GM12878 (cell line): ENCODE data around the gene EIF2S2. TPM values are rescaled to one million over a fixed set of nuclear protein-coding genes. Genes with fewer than 3 reads are reported as not detected.

ENCODE experiments used
- ATAC-seq: fragments of 200-7000 bp; cut with Tn5 transposase; 3 replicates; pipeline ENCODE4 v1.9.1; 2020; ENCODE audit warnings: mild to moderate bottlenecking, moderate library complexity
- BruUV-seq: library from RNA; stranded (reverse); fragments of 400-500 nt; replicated peaks from 2 replicates; lab custom pipeline; 2021; lab: Mats Ljungman, UMichigan
- CTCF ChIA-PET: fragments of 300-600 bp; sonication (Branson Sonifier 250); formaldehyde crosslinking; extraction: SDS; loops from one replicate; lab custom pipeline; 2021; ENCODE audit warnings: inconsistent platforms; lab: Yijun Ruan, JAX
- POLR2A ChIA-PET: fragments of 350-600 bp; formaldehyde crosslinking; extraction: SDS; loops from one replicate; lab custom pipeline; 2021; ENCODE audit warnings: inconsistent platforms; lab: Charles Lee
- RAD21 ChIA-PET: fragments of 300-600 bp; sonication (Branson Sonifier 250); formaldehyde crosslinking; loops from one replicate; lab custom pipeline; 2023; ENCODE audit warnings: antibody characterized with exemption; ENCODE audit not compliant: unreplicated experiment; lab: Charles Lee
- SMC1A ChIA-PET: fragments of 300-600 bp; sonication (Branson Sonifier 250); formaldehyde crosslinking; loops from one replicate; lab custom pipeline; 2023; ENCODE audit not compliant: unreplicated experiment, uncharacterized antibody; lab: Charles Lee
- DNase-seq: peaks from one replicate; pipeline ENCODE4 v3.0.0-alpha.2; 2011; ENCODE audit warnings: low read depth, low spot score
- FAIRE-seq: peaks from 3 replicates; lab custom pipeline; 2011; peaks lifted over from hg19 to GRCh38; lab: Jason Lieb, UNC
- H2AFZ ChIP-seq: 2 replicates; pipeline ENCODE4 v1.6.0; 2011; ENCODE audit warnings: low read depth, low read length, control low read depth; ENCODE audit not compliant: control insufficient read depth
- H3K27ac ChIP-seq: 2 replicates; pipeline ENCODE4 v1.5.1; 2011; ENCODE audit warnings: control low read depth; ENCODE audit not compliant: control insufficient read depth, insufficient read depth
- H3K27me3 ChIP-seq, 2 experiments: replicated peaks in 1 of 2; 2 replicates each; pipeline versions ENCODE4 v1.6.0 to v1.6.1; 2011; ENCODE audit warnings: low read length in 1 of 2; ENCODE audit not compliant: control insufficient read depth in 2 of 2, insufficient read depth in 2 of 2
- H3K36me3 ChIP-seq, 2 experiments: 2 replicates each; pipeline ENCODE4 v1.5.1; 2011; ENCODE audit warnings: low read length in 1 of 2; ENCODE audit not compliant: control insufficient read depth in 2 of 2, insufficient read depth in 2 of 2
- H3K4me1 ChIP-seq: 2 replicates; pipeline ENCODE4 v1.6.1; 2011; ENCODE audit warnings: mild to moderate bottlenecking, low read length, moderate library complexity, mixed read lengths; ENCODE audit not compliant: control insufficient read depth, insufficient read depth
- H3K4me2 ChIP-seq: 2 replicates; pipeline ENCODE4 v1.6.0; 2011; ENCODE audit warnings: control low read depth; ENCODE audit not compliant: control insufficient read depth, insufficient read depth
- H3K4me3 ChIP-seq: fragments of 200-600 bp; sonication (generic); 2 replicates; pipeline ENCODE4 v1.5.1; 2016
- H3K79me2 ChIP-seq: 2 replicates; pipeline ENCODE4 v1.6.0; 2011; ENCODE audit warnings: low read length; ENCODE audit not compliant: control insufficient read depth, insufficient read depth
- H3K9ac ChIP-seq: 2 replicates; pipeline ENCODE4 v1.8.0; 2011; ENCODE audit warnings: low read length, control low read depth, mixed read lengths; ENCODE audit not compliant: control insufficient read depth, insufficient read depth
- H3K9me3 ChIP-seq: replicated peaks from 3 replicates; pipeline ENCODE4 v1.5.1; 2011; ENCODE audit warnings: mild to moderate bottlenecking, low read length; ENCODE audit not compliant: control insufficient read depth, insufficient read depth
- H4K20me1 ChIP-seq: 2 replicates; pipeline ENCODE4 v1.6.0; 2011; ENCODE audit not compliant: control insufficient read depth, insufficient read depth
- CBX3 ChIP-seq: fragments of 200-600 bp; sonication (generic); IDR thresholded peaks from 2 replicates; pipeline ENCODE4 v1.6.1; 2016; ENCODE audit warnings: low read depth, borderline replicate concordance
- CBX5 ChIP-seq: sonication (generic); IDR thresholded peaks from 2 replicates; pipeline ENCODE4 v1.6.1; 2016; ENCODE audit warnings: low read depth, moderate library complexity, mild to moderate bottlenecking, inconsistent platforms
- CEBPB ChIP-seq, 2 experiments: fragments of 150-350 bp in 1 of 2; IDR thresholded peaks; 2 replicates each; pipeline ENCODE4 v1.6.1; 2012 to 2014; ENCODE audit warnings: low read depth in 2 of 2, low read length in 2 of 2, borderline replicate concordance in 1 of 2, inconsistent platforms in 1 of 2
- HDGF ChIP-seq: fragments of 450-650 bp; IDR thresholded peaks from 2 replicates; pipeline ENCODE4 v1.6.1; 2016; ENCODE audit warnings: antibody characterized with exemption
- NBN ChIP-seq: fragments of 450-650 bp; IDR thresholded peaks from 2 replicates; pipeline ENCODE4 v1.6.1; 2016
- SIX5 ChIP-seq: IDR thresholded peaks from 2 replicates; pipeline ENCODE4 v1.6.1; 2011; ENCODE audit warnings: mild to moderate bottlenecking, low read depth, low read length, moderate library complexity; ENCODE audit not compliant: severe bottlenecking
- SKIL ChIP-seq: fragments of 450-650 bp; IDR thresholded peaks from 2 replicates; pipeline ENCODE4 v1.6.1; 2017; ENCODE audit warnings: mild to moderate bottlenecking, low read depth, inconsistent platforms; ENCODE audit not compliant: poor library complexity, severe bottlenecking
- SMC3 ChIP-seq: IDR thresholded peaks from 2 replicates; pipeline ENCODE4 v1.6.1; 2011; ENCODE audit warnings: low read length, improper control_type of control experiment, borderline replicate concordance
- STAT1 ChIP-seq: fragments of 450-650 bp; conservative IDR thresholded peaks from 2 replicates; pipeline ENCODE4 v1.6.1; 2014; ENCODE audit warnings: antibody characterized with exemption, mild to moderate bottlenecking
- SUZ12 ChIP-seq: fragments of 200-600 bp; sonication (generic); IDR thresholded peaks from one replicate; pipeline ENCODE4 v1.6.1; 2018; ENCODE audit warnings: antibody characterized with exemption, mild to moderate bottlenecking; ENCODE audit not compliant: unreplicated experiment
- TCF12 ChIP-seq: IDR thresholded peaks from 2 replicates; pipeline ENCODE4 v1.6.1; 2011; ENCODE audit warnings: low read depth, mild to moderate bottlenecking, low read length
- ZBTB4 ChIP-seq: fragments of 450-650 bp; formaldehyde crosslinking; IDR thresholded peaks from 2 replicates; pipeline ENCODE4 v1.4.0; 2022; ENCODE audit warnings: mild to moderate bottlenecking, moderate library complexity
- ZNF207 ChIP-seq: fragments of 450-650 bp; IDR thresholded peaks from 2 replicates; pipeline ENCODE4 v1.6.1; 2014; ENCODE audit warnings: antibody characterized with exemption, mild to moderate bottlenecking, borderline replicate concordance
- WGBS: methylation state at CpG from one replicate; pipeline ENCODE4 v1.1.6; 2016; ENCODE audit warnings: low lambda C conversion rate; ENCODE audit not compliant: insufficient replicate concordance, insufficient coverage; ENCODE audit errors: missing lambda C conversion rate; 5-methylcytosine and 5-hydroxymethylcytosine counted together
- in situ Hi-C: fragments of 300-500 bp; cut with MboI; formaldehyde crosslinking; loops from 9 replicates; pipeline ENCODE4 v1.14.3; 2018; ENCODE audit warnings: mixed read lengths
- intact Hi-C: fragments of 100-400 bp; cut with micrococcal nuclease; formaldehyde crosslinking; loops from one replicate; pipeline ENCODE4 v1.14.2; 2022; ENCODE audit not compliant: unreplicated experiment
- polyA plus RNA-seq, 11 experiments: library from polyadenylated mRNA; depleted of rRNA in 4 of 11; unstranded in 6 of 11; stranded (reverse) in 5 of 11; fragments of >200 nt; fragmentation: Nextera tagmentation in 4 of 11; fragmentation: Illumina TruSeq in 1 of 11; extraction: Ambion mirVana in 4 of 11; extraction: Trizol in 1 of 11; gene quantifications; 1 replicate in 1 of 11; 2 replicates in 10 of 11; pipeline versions ENCODE4 v1.2.1 to v1.2.3, GENCODE V29; 2011 to 2016; ENCODE audit warnings: inconsistent platforms in 2 of 11, missing spikeins in 2 of 11, low read depth in 1 of 11
- total RNA-seq, 4 experiments: library from RNA; depleted of rRNA in 3 of 4; stranded (reverse); fragments of >200 nt in 3 of 4; fragmentation: Illumina TruSeq in 1 of 4; extraction: Trizol in 1 of 4; gene quantifications; 2 replicates each; pipeline versions ENCODE4 v1.2.1 to v1.2.3, GENCODE V29; 2013 to 2021

Gene EIF2S2
- total and polyA plus RNA-seq, 10 of the 15 experiments (the other 5 are each of a cell fraction or from before 2014, with no cell fraction given), result 60.2 to 153 (median 84.3) TPM

- no TSS peak for BruUV-seq
- no peaks in the 10 kb centered on the region for H3K27me3 ChIP-seq
- SMC1A ChIA-PET, result no interaction called here
- in situ Hi-C loops, result no loop called here
- H3K9ac ChIP-seq, result no peak overlapping the region
- H4K20me1 ChIP-seq, result no peaks in the 10 kb centered on the region
- no peak for ATAC-seq
- no peaks in the 10 kb centered on the region for H3K4me1 ChIP-seq
- no peaks in the 10 kb centered on the region for H3K36me3 ChIP-seq
- WGBS, result 17% methylated on average over 1 of the region's 1 CpG
- POLR2A ChIA-PET, result no interaction called here
- DNase-seq, result no peak
- H3K79me2 ChIP-seq, result no peaks in the 10 kb centered on the region
- no peaks in the 10 kb centered on the region for H3K9me3 ChIP-seq
- TF ChIP-seq SIX5 (no peak), SMC3 (no peak), SKIL (no peak)
- H2AFZ ChIP-seq, result no peak overlapping the region
- H3K4me2 ChIP-seq, result no peak overlapping the region
- no peak overlapping the region for H3K27ac ChIP-seq
- no peak for FAIRE-seq
- intact Hi-C loops, result loop anchor here (5.0 kb wide), 1 partner anchor 635 kb away; no protein-coding TSS in a partner anchor
- CTCF ChIA-PET, result no interaction called here
- RAD21 ChIA-PET, result interaction anchor here (0.6 kb wide), 1 partner anchor 1727 kb away, joined by 3 read pairs; no protein-coding TSS in a partner anchor
- no peak overlapping the region for H3K4me3 ChIP-seq
Observed at GRCh38 chr20:34142121-34142520, 30.1 kb upstream of the EIF2S2 start.

- no peak for DNase-seq
- CTCF ChIA-PET, result interaction anchor here (0.7 kb wide), 1 partner anchor 842 kb away, joined by 3 read pairs; no protein-coding TSS in a partner anchor
Observed at GRCh38 chr20:34141293-34141692, 29.2 kb upstream of the EIF2S2 start.

More at GRCh38 chr20:34141293-34141692, 29.2 kb upstream of the EIF2S2 start:
- POLR2A ChIA-PET, result interaction anchor here (0.7 kb wide), 1 partner anchor 194 kb away, joined by 5 read pairs; no protein-coding TSS in a partner anchor
- H4K20me1 ChIP-seq, result no peaks in the 10 kb centered on the region
- SMC1A ChIA-PET, result no interaction called here
- H3K27ac ChIP-seq, result no peak overlapping the region
- H3K9ac ChIP-seq, result no peak overlapping the region
- H3K36me3 ChIP-seq, result no peaks in the 10 kb centered on the region
- H3K27me3 ChIP-seq, result no peaks in the 10 kb centered on the region
- no TSS peak for BruUV-seq
- H3K4me3 ChIP-seq, result no peak overlapping the region
- H3K9me3 ChIP-seq, result no peaks in the 10 kb centered on the region
- no peaks in the 10 kb centered on the region for H3K4me1 ChIP-seq
- no peak overlapping the region for H2AFZ ChIP-seq
- WGBS, result 21% methylated on average over 2 of the region's 2 CpGs
- intact Hi-C loops, result loop anchor here (5.0 kb wide), 1 partner anchor 634 kb away; no protein-coding TSS in a partner anchor
- RAD21 ChIA-PET, result no interaction called here
- ATAC-seq (no peak), FAIRE-seq (no peak)
- no peaks in the 10 kb centered on the region for H3K79me2 ChIP-seq
- no peak overlapping the region for H3K4me2 ChIP-seq
- in situ Hi-C loops, result no loop called here
- TF ChIP-seq ZNF207 (no peak), HDGF (no peak), CBX5 (no peak), CBX3 (no peak), NBN (no peak), ZBTB4 (no peak), TCF12 (no peak), SMC3 (no peak), STAT1 (no peak), SUZ12 (no peak), CEBPB (IDR thresholded peaks at IDR 0.05; ENCODE audit: borderline replicate concordance in 1 of 2, low read depth in 2 of 2, low read length in 2 of 2) (no peak)
